ENCODE measurements around the gene ELF4. TPM values are rescaled to one million over a fixed set of nuclear protein-coding genes. Genes with fewer than 3 reads are reported as not detected.

The ELF4 gene
- total RNA-seq, 1 experiment from 2014 or later = 19.2 TPM

GRCh38 chrX:130158311-130158710 is 48.0 kb upstream of the ELF4 start:
- TF ChIP-seq ATF3 (IDR thresholded peaks at IDR 0.05) (no peak), POLR2AphosphoS5 (IDR thresholded peaks at IDR 0.05; ENCODE audit: low read depth, low read length) (no peak), FOSL1 (IDR thresholded peaks at IDR 0.05; ENCODE audit: low read depth) (no peak), SRF (IDR thresholded peaks at IDR 0.05; ENCODE audit: low read depth) (no peak), SP1 (IDR thresholded peaks at IDR 0.05; ENCODE audit: low read depth) (no peak), CBX3 (IDR thresholded peaks at IDR 0.05; ENCODE audit: low read depth) (no peak), REST (IDR thresholded peaks at IDR 0.05; ENCODE audit: low read depth) (no peak), TCF7L2 (IDR thresholded peaks at IDR 0.05; ENCODE audit: borderline replicate concordance, extremely low read depth, insufficient read depth, insufficient read length) (no peak), RAD21 (IDR thresholded peaks at IDR 0.05; ENCODE audit: low read depth) (no peak), SIN3A (IDR thresholded peaks at IDR 0.05; ENCODE audit: low read depth) (no peak), YY1 (IDR thresholded peaks at IDR 0.05; ENCODE audit: extremely low read depth, insufficient replicate concordance, low read depth, low read length) (no peak), ZFX (IDR thresholded peaks at IDR 0.05) (no peak), EZH2phosphoT487 (IDR thresholded peaks at IDR 0.05; ENCODE audit: borderline replicate concordance) (no peak)
- Histone ChIP-seq H3K9me2 (ENCODE audit: insufficient read depth) (no peaks in the 10 kb centered on the region), H3K79me2 (ENCODE audit: insufficient read depth, low read length) (peaks cover 25% of the 10 kb centered on the region), H3K4me3 (replicated peaks in 1 of 2; ENCODE audit: low read depth in 1 of 2, low read length in 2 of 2) (no peak overlapping the region), H3K9me3 (ENCODE audit: control insufficient read depth in 1 of 2, insufficient read depth in 1 of 2, low read depth in 1 of 2, low read length in 2 of 2) (no peaks in the 10 kb centered on the region), H3K9ac (ENCODE audit: low read length) (no peak overlapping the region), H4K20me1 (ENCODE audit: insufficient read depth) (no peaks in the 10 kb centered on the region), H3K4me2 (ENCODE audit: low read length) (no peak overlapping the region), H2AFZ (ENCODE audit: low read depth, low read length, poor library complexity, severe bottlenecking) (no peak overlapping the region), H3K36me3 (ENCODE audit: control insufficient read depth in 1 of 2, insufficient read depth in 2 of 2, low read length in 2 of 2) (no peaks in the 10 kb centered on the region; a peak in 1 of 4 replicates), H3K4me1 (ENCODE audit: control insufficient read depth in 1 of 2, insufficient read depth in 2 of 2, low read length in 2 of 2) (no peaks in the 10 kb centered on the region), H3K27ac (ENCODE audit: low read depth, low read length) (no peak overlapping the region), H3K27me3 (ENCODE audit: insufficient read depth, low read length) (no peaks in the 10 kb centered on the region)
- no peak for ATAC-seq
- no peak for DNase-seq (ENCODE audit: low read depth, low spot score)
- RAD21 ChIA-PET (ENCODE audit: low non-redundant PET in 1 of 2, low total read pairs in 2 of 2, uncharacterized antibody in 2 of 2, unreplicated experiment in 2 of 2) = no interaction called here
- BruUV-seq (replicated peaks) = no TSS peak
- CTCF ChIA-PET = no interaction called here
- POLR2A ChIA-PET = no interaction called here
- intact Hi-C loops (cut with micrococcal nuclease) = no loop called here
